HG03439 (cell line): ENCODE measurements around the gene SBNO2.

Source experiments
- ATAC-seq: cut with Tn5 transposase; IDR thresholded peaks from one replicate; pipeline ENCODE4 v1.9.1; 2021; ENCODE audit warnings: mild to moderate bottlenecking, moderate library complexity; ENCODE audit not compliant: unreplicated experiment

The SBNO2 gene

DNA sequence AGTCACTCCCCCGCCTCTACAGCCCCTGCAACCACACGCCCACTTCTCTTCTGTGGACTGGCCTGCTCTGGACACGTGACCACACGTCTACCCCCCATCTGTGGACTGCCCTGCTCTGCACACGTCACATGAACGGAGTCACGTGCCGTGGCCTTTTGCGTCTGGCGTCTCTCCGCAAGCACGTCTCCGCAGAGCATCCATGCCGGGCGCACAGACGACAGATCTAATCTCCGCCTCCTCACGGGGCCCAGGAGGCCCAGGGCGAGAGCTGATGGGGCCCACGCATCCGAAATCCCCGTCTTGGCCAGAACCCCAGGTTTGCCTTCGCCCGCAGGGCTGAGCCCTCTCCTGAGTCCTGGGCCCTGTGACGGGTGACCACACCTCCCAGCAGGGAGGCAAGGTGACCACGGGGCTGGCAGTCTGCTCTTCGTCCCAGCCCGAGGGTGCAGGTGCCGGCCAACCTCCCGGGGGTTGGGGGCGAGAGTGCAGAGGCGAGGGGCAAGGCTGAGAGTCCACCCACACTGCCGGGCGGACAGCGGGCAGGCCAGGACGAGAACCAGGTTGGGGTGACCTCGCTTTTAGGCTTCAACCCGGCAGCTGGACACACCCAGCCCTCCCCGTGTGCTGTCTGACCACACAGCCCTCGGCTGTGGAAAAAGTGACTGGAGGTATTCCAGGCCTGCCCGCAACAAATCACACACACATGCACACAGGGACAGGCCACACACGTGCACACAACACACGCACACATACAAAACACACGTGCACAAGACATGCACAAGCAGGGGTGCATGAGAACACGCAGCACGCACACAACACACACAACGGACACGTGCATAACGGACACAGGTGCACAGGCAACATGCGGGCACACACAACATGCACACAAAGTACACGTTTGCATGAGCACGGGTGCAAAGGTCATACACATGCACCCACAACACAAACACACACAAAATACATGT is 3.9 kb downstream of the SBNO2 start:
- no peak for ATAC-seq

DNA sequence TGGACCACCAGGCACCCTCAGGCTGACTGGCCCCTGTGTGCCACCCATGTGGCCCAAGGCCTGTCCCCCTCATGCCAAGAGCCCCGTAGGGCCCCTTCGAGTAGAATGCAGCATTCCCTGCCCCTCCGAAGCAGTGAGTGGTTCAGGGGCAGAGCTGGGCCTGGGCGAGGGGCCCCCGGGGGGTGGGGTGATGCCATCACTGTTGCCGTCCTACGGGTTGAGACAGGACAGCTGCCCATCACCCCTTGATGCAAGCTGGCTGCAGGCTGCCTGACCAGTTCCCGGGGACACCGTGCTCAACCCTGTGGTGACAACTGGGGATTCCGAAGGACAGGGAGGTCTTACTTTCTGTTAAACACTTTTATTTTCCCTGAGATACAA is 4.7 kb downstream of the SBNO2 start:
- no peak for ATAC-seq

DNA sequence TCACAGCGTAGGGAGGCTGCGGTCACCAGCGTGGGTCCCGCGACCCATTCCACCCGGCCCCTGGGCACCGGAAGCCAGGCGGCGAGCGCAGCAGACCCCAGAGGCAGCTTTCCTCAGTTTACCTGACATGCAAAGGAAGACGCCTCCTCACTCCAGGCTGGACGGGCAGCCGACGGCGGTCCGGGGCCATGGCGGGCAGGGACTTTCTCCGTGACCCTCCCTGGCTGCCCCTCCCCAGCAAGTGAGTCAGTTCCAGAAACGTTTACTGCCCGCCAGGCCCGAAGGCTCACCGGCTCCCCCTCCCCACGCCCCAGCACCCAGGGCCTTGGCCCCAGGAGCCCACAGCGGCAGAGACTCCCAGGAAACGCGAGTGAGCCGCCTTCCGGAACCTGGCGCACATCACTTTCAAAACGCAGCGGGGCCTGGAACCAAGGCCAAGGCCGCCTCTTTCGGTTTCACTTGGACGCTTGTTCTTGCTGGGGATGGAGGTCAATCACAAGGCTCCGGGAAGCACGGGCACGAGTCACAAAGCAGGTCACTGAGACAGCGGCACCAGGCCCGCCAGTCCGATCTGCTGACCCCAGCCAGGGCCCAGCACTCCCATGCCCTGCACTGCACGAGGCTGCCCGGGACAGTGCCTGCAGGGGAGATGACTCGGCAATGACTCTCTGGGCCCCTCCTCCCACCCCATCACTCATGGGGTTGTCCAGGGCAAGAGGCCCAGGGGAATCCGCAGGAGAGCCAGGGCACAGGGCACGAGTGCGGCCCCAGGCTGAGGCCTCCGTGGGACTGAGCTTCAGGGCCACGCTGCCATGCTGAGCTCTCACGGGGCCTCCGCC is 5.3 kb downstream of the SBNO2 start:
- no peak for ATAC-seq

DNA sequence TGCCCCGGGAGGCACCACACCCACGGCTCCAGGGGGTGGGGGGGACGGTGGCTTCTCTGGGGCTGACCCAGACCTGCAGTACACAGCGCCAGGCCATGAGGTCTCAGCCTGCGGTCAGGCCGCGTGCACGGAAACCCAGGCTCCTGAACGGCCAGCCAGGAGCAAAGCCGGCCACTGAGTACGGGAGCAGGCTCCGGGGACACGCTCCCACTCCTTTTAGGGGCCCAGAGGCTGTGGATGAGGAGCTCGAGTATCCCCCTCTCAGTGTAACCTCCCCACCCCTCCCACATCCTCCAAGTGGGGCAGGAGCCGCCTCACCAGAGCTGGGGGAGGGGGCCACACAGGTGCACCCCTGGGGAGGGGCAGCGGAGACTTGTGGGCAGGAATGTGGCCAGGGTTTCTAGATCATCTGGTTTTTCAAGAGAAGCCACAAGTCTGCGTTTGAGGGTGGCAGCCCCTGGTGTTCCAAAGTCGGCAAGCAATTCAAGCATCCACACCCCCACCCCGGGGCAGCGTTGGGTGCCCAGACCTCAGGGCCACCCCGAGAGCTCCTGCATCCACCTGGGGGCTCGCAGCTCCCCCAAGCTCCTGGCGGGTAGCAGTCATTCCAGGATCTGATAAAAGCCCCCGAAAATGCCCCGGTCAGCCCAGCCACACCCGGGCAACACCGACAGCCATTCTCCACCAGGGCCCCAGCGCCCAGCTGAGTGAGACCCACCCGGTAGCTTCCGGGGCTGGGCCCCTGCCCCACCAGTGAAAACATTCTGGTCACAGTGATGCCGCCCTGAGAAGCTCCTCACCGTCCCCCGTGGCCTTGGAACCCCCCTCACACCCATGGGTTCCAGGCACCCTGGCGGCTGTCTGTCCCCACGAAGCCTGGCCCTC is 6.1 kb downstream of the SBNO2 start:
- ATAC-seq: no peak

DNA sequence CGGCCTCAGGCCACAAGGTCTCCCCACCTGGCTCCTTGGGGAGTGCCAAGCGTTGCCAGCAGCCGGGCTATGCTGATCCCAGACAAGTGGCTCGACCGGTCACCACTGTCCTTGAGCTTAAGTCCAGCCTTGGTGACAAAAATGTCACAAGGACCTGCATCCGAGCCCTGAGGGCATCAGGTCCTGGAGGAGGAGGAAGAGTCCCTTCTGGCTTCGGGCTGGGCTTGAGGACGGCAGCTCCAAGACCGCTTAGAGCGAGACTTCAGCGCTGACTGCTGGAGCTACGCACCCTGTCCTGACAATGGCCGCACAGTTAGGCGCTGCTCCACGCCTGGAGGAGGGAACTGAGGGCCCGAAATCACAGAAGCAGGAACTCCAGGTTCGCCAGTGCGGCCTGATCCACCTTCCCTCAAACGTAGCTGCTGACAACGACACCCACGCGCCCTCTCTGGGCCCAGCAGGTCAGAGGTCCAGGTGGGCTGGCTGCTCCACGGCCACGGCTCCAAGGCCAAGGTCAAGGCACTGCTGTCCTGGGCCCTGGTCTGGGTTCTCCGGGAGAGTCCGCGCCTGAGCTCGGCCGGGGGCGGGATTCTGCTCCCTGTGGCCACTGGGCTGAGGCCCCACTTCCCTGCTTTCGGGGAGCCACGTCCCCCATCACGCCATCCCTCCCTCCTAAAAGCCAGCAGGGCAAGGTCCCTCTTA is 7.0 kb downstream of the SBNO2 start:
- no peak for ATAC-seq

DNA sequence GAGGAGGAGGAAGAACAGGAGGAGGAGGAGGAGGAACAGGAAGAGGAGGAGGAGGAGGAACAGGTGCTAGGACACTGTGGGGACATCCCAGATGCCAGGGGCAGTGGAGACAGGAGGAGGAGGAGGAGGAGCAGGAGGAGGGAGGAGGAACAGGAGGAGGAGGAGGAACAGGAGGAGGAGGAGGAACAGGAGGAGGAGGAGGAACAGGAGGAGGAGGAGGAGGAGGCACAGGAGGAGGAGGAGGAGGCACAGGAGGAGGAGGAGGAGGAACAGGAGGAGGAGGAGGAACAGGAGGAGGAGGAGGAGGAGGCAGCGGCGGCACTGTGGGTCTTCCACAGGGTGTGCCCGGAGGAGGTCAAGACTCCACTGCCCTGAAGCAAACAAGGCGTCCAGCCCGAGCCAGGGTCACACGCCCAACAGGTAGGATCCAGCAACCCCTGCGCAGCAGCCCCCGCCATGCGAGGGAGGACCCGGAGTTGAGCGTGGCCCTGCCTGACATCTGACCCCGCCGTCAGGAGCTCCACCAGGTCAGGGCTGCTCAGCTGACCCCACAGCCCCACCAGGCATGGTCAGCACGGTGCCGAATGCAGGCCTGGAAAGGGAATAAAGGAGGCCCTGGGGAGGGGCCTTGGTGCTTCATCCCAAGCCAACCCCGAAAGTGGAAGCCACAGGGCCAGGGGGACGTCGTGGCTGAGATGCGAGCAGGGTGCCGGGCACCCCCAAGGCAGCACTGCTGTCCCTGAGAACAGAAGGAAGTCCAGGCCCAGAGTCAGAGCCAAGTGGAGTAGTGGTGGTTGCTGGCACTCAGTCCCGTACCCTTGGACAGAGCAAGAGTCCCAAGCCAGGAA is 9.2 kb downstream of the SBNO2 start:
- ATAC-seq: no peak

GRCh38 chr19:1163934-1164683 is 10.0 kb downstream of the SBNO2 start:
- ATAC-seq: no peak

DNA sequence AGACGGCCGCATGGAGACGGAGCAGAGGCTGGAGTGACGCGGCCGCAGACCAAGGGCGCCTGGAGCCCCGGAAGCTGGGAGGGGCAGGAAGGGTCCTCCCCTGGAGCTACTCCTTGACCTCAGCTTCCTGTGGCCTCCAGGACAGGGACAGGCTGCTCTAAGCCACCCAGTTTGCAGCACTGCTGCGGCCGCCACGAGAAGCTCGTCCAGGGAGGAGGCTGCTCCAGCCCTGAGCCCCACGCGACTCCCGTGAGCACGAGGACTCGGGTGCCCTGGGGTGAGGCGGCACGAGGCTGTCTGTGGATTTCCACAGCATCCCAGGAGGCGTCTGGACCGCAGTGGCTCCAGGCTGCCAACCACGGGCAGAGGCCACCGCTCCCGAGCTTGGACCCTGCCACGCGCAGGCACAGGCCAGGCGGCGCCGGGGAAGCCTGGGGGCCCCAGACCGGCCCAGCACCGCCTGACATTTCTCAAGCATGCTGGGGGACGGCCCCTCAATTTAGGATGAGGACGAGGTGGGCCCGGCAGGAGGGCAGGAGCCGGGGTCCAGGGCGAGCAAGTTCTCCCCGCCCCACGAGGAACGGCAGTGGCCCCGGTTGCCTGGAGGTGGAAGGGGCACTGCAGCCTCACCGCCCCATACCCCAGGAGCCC is 10.7 kb downstream of the SBNO2 start:
- ATAC-seq: no peak

DNA sequence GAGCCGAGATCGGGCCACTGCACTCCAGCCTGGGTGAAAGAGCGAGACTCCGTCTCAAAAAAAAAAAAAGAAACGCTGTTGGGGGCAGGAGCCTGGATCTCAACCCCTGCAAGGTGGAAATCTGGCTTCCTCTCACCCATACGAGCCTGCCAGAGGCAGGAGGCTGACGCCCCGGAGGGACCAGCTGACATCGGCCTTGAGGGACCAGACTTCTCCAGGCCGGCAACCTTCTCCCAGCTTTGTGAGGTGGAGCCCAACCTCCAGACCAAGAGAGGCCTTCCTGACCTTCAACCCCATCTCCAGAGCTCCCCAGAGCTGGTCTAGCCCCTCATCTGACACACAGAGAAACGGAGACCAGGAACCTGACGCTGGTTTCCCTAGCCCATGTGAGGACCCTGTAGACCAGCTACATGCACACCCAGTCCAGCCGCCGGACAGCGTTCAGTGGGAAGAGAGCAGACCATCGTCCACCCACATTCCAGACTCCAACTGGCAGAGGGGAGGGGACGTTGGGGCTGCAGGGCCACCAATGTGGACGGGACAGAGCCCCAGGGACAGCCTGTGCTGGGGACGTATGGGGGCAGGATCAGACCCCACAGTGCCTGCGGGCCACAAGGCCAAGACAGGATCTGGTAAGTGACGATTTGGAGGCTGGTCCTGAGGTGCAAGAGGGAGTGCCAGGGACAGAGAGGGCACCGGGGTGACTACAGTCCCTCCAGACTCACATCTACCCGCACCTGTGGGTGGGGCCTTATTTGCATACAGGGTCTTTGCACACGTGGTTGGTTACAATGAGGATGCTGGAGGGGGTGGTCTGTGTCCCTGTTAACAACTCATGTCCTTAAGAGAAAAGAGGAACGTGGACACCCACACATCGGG is 11.4 kb downstream of the SBNO2 start:
- no peak for ATAC-seq

- no peak for ATAC-seq
Measured at GRCh38 chr19:1161716-1162115, 12.4 kb downstream of the SBNO2 start.

GRCh38 chr19:1159864-1160595 is 14.0 kb downstream of the SBNO2 start:
- no peak for ATAC-seq

- no peak for ATAC-seq
Measured at GRCh38 chr19:1158885-1159448, 15.1 kb downstream of the SBNO2 start.

GRCh38 chr19:1157931-1158884 is 15.9 kb downstream of the SBNO2 start:
- ATAC-seq: no peak

- ATAC-seq: no peak
Measured at GRCh38 chr19:1156830-1157615, 17.0 kb downstream of the SBNO2 start.
